ENCODE measurements around the gene EXOC6B.

DNA sequence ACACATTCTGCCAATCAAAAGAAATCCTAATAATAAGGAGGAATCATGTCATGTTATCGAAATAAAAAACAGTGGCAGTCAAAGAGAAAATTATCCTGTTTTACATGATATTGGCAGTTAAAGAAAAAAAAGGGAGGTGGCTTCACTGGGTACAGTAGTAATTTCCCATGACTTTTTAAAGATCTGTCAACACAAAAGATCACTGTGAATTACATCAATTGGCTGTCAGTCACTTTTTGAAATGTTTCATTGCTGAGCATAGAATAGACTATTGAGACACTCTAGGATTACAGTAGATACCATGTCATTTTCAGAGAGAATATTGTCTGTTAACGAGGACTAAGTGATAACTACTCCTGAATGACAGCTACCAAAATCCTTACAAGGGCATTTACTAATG lies 342.5 kb downstream of the EXOC6B start:
- TF ChIP-seq, protein P1, sequence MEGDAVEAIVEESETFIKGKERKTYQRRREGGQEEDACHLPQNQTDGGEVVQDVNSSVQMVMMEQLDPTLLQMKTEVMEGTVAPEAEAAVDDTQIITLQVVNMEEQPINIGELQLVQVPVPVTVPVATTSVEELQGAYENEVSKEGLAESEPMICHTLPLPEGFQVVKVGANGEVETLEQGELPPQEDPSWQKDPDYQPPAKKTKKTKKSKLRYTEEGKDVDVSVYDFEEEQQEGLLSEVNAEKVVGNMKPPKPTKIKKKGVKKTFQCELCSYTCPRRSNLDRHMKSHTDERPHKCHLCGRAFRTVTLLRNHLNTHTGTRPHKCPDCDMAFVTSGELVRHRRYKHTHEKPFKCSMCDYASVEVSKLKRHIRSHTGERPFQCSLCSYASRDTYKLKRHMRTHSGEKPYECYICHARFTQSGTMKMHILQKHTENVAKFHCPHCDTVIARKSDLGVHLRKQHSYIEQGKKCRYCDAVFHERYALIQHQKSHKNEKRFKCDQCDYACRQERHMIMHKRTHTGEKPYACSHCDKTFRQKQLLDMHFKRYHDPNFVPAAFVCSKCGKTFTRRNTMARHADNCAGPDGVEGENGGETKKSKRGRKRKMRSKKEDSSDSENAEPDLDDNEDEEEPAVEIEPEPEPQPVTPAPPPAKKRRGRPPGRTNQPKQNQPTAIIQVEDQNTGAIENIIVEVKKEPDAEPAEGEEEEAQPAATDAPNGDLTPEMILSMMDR (IDR thresholded peaks at IDR 0.05), result no peak
- no peak for TF ChIP-seq POLR2AphosphoS5 (IDR thresholded peaks at IDR 0.05)
